HepG2 (cell line): Measurements from ENCODE around the gene EFNA2. TPM values are rescaled to one million over a fixed set of nuclear protein-coding genes. Genes with fewer than 3 reads are reported as not detected.
A peak's percentile ranks its signal among the peaks of the same experiment; 100 is the strongest.

ENCODE experiments used
- ATAC-seq: fragments of 200-7000 bp; cut with Tn5 transposase; 3 replicates; pipeline ENCODE4 v1.9.1; 2020; ENCODE audit warnings: mild to moderate bottlenecking, moderate library complexity
- BruUV-seq: library from RNA; stranded (reverse); fragments of 400-500 nt; replicated peaks from 2 replicates; lab custom pipeline; 2021; lab: Mats Ljungman, UMichigan
- CTCF ChIA-PET: fragments of 300-600 bp; formaldehyde crosslinking; extraction: SDS; loops from one replicate; lab custom pipeline; 2021; ENCODE audit warnings: low total read pairs, inconsistent platforms, low intra/inter-chr PET ratio; lab: Yijun Ruan, JAX
- POLR2A ChIA-PET: fragments of 350-600 bp; sonication (Branson Sonifier 250); formaldehyde crosslinking; loops from one replicate; lab custom pipeline; 2020; ENCODE audit warnings: antibody characterized with exemption, inconsistent platforms; lab: Yijun Ruan, JAX
- DNase-seq: peaks from one replicate; pipeline ENCODE4 v3.0.0-alpha.2; 2015; ENCODE audit warnings: low spot score
- FAIRE-seq: peaks from 3 replicates; lab custom pipeline; 2011; peaks lifted over from hg19 to GRCh38; lab: Jason Lieb, UNC
- H2AFZ ChIP-seq: one replicate; pipeline ENCODE4 v1.6.1; 2011; ENCODE audit warnings: low read length, inconsistent platforms
- H3K27ac ChIP-seq: fragments of 300-600 bp; 3 replicates; pipeline ENCODE4 v1.8.0; 2011; ENCODE audit warnings: mixed run types, mild to moderate bottlenecking, mixed read lengths, low read length, inconsistent platforms; ENCODE audit not compliant: insufficient read depth; ENCODE audit errors: extremely low read length
- H3K27me3 ChIP-seq, 2 experiments: fragments of 200-600 bp in 1 of 2; 2 replicates in 1 of 2; 3 replicates in 1 of 2; pipeline versions ENCODE4 v1.6.0 to v1.8.0; 2011; ENCODE audit warnings: low read length in 2 of 2, mild to moderate bottlenecking in 2 of 2, moderate library complexity in 2 of 2, inconsistent platforms in 1 of 2; ENCODE audit not compliant: insufficient read depth in 2 of 2, control insufficient read depth in 1 of 2
- H3K36me3 ChIP-seq, 2 experiments: fragments of 200-600 bp in 1 of 2; replicated peaks in 1 of 2; 2 replicates in 1 of 2; 3 replicates in 1 of 2; pipeline versions ENCODE4 v1.5.1 to v1.8.0; 2011; ENCODE audit warnings: low read length in 2 of 2, inconsistent platforms in 1 of 2; ENCODE audit not compliant: insufficient read depth in 2 of 2, control insufficient read depth in 1 of 2
- H3K4me1 ChIP-seq: 2 replicates; pipeline ENCODE4 v1.5.1; 2012; ENCODE audit warnings: low read length, inconsistent platforms; ENCODE audit not compliant: insufficient read depth
- H3K4me2 ChIP-seq: 2 replicates; pipeline ENCODE4 v1.6.0; 2011; ENCODE audit warnings: low read depth, low read length, inconsistent platforms
- H3K4me3 ChIP-seq, 3 experiments: fragments of 200-600 bp in 1 of 3; sonication (generic), shearing (Covaris generic) in 1 of 3; replicated peaks in 1 of 3; 2 replicates each; pipeline ENCODE4 v1.5.1; 2011 to 2016; ENCODE audit warnings: low read length in 3 of 3, inconsistent platforms in 2 of 3, low read depth in 2 of 3, mild to moderate bottlenecking in 2 of 3, control low read depth in 1 of 3, mixed read lengths in 1 of 3; ENCODE audit not compliant: insufficient read depth in 1 of 3
- H3K79me2 ChIP-seq: one replicate; pipeline ENCODE4 v1.6.1; 2011; ENCODE audit warnings: low read length, inconsistent platforms; ENCODE audit not compliant: insufficient read depth
- H3K9ac ChIP-seq: 2 replicates; pipeline ENCODE4 v1.6.0; 2011; ENCODE audit warnings: mild to moderate bottlenecking, low read depth, low read length, inconsistent platforms; ENCODE audit not compliant: insufficient read depth
- H3K9me3 ChIP-seq: 2 replicates; pipeline ENCODE4 v1.5.1; 2012; ENCODE audit warnings: mild to moderate bottlenecking, low read length
- H4K20me1 ChIP-seq: 2 replicates; pipeline ENCODE4 v1.6.0; 2011; ENCODE audit warnings: inconsistent platforms, mild to moderate bottlenecking, low read length, moderate library complexity; ENCODE audit not compliant: insufficient read depth
- ADNP ChIP-seq: sonication (generic); formaldehyde crosslinking; IDR thresholded peaks from 2 replicates; pipeline ENCODE4 v1.4.0; 2020; ENCODE audit warnings: missing genetic modification reagents
- ETV5 ChIP-seq: IDR thresholded peaks from 2 replicates; pipeline ENCODE4 v1.6.1; 2018; ENCODE audit warnings: missing biosample characterization, missing genetic modification reagents, inconsistent platforms, borderline replicate concordance
- HNRNPLL ChIP-seq: fragments of 200-400 bp; formaldehyde crosslinking; IDR thresholded peaks from 2 replicates; pipeline ENCODE4 v1.6.1; 2017; ENCODE audit warnings: mild to moderate bottlenecking, low read depth, low read length; ENCODE audit not compliant: poor library complexity, severe bottlenecking
- MBNL3 ChIP-seq: fragments of 250-450 bp; sonication (Bioruptor Pico); conservative IDR thresholded peaks from 2 replicates; pipeline ENCODE4 v1.8.0; 2022; ENCODE audit warnings: mild to moderate bottlenecking, inconsistent platforms
- MED1 ChIP-seq: sonication (generic); formaldehyde crosslinking; IDR thresholded peaks from 2 replicates; pipeline ENCODE4 v1.4.0; 2020; ENCODE audit warnings: missing genetic modification reagents
- NBN ChIP-seq: fragments of 450-650 bp; conservative IDR thresholded peaks from 2 replicates; pipeline ENCODE4 v1.6.1; 2017
- PHF20 ChIP-seq: sonication (generic); formaldehyde crosslinking; IDR thresholded peaks from 2 replicates; pipeline ENCODE4 v1.5.0; 2020; ENCODE audit warnings: mild to moderate bottlenecking, missing genetic modification reagents
- PRPF4 ChIP-seq: fragments of 200-400 bp; formaldehyde crosslinking; IDR thresholded peaks from 2 replicates; pipeline ENCODE4 v1.6.1; 2016; ENCODE audit warnings: low read length, low read depth; ENCODE audit not compliant: poor library complexity, severe bottlenecking
- RCOR2 ChIP-seq: IDR thresholded peaks from 2 replicates; pipeline ENCODE4 v1.6.1; 2016; ENCODE audit warnings: missing biosample characterization, missing genetic modification reagents
- RFXAP ChIP-seq: sonication (generic); formaldehyde crosslinking; IDR thresholded peaks from 2 replicates; pipeline ENCODE4 v1.4.0; 2020; ENCODE audit warnings: missing genetic modification reagents, borderline replicate concordance
- SOX6 ChIP-seq, 2 experiments: fragments of 450-650 bp in 1 of 2; sonication (generic) in 1 of 2; formaldehyde crosslinking in 1 of 2; IDR thresholded peaks; 2 replicates each; pipeline versions ENCODE4 v1.4.0 to v1.6.1; 2017 to 2020; ENCODE audit warnings: antibody characterized with exemption in 1 of 2, mild to moderate bottlenecking in 1 of 2, missing genetic modification reagents in 1 of 2
- TIGD3 ChIP-seq: sonication (generic); formaldehyde crosslinking; IDR thresholded peaks from 2 replicates; pipeline ENCODE4 v1.5.1; 2020; ENCODE audit warnings: mild to moderate bottlenecking, missing genetic modification reagents, borderline replicate concordance
- ZNF451 ChIP-seq: sonication (generic); formaldehyde crosslinking; IDR thresholded peaks from 2 replicates; pipeline ENCODE4 v1.5.0; 2020; ENCODE audit warnings: mild to moderate bottlenecking, missing genetic modification reagents
- WGBS: methylation state at CpG from one replicate; pipeline ENCODE4 v1.1.6; 2017; ENCODE audit warnings: low lambda C conversion rate; 5-methylcytosine and 5-hydroxymethylcytosine counted together
- in situ Hi-C: cut with HindIII; loops from 2 replicates; pipeline ENCODE4 v1.10.0; 2017; ENCODE audit warnings: low pct_unique_long_range_greater_than_20kb; ENCODE audit not compliant: extremely low pct_ligation_motif_present
- intact Hi-C: fragments of 100-400 bp; cut with micrococcal nuclease; formaldehyde crosslinking; loops from one replicate; pipeline ENCODE4 v1.10.0; 2022; ENCODE audit not compliant: unreplicated experiment
- polyA plus RNA-seq, 8 experiments: library from polyadenylated mRNA; depleted of rRNA in 3 of 8; stranded (reverse) in 7 of 8; unstranded in 1 of 8; fragments of >200 nt; fragmentation: Illumina TruSeq in 4 of 8; extraction: Trizol in 4 of 8; gene quantifications; 2 replicates each; pipeline versions ENCODE4 v1.2.1 to v1.2.3, GENCODE V29; 2011 to 2016; ENCODE audit warnings: low read depth in 4 of 8, missing spikeins in 1 of 8, mixed read lengths in 1 of 8; ENCODE audit not compliant: insufficient read depth in 1 of 8
- total RNA-seq, 5 experiments: library from RNA; depleted of rRNA; stranded (reverse); fragments of >200 nt; fragmentation: Illumina TruSeq; extraction: Trizol; gene quantifications; 2 replicates each; pipeline ENCODE4 v1.2.3, GENCODE V29; 2016; ENCODE audit warnings: low read depth in 1 of 5
- TF ChIP-seq, protein P1 (sequence below): sonication (generic); formaldehyde crosslinking; IDR thresholded peaks from 2 replicates; pipeline ENCODE4 v1.8.1; 2023; ENCODE audit warnings: mild to moderate bottlenecking, inconsistent platforms, moderate library complexity, missing genetic modification reagents, borderline replicate concordance
- TF ChIP-seq, protein P2 (sequence below): sonication (generic); formaldehyde crosslinking; IDR thresholded peaks from 2 replicates; pipeline ENCODE4 v1.4.0; 2020; ENCODE audit warnings: missing genetic modification reagents; ENCODE audit errors: not compliant biosample characterization
- TF ChIP-seq, protein P3 (sequence below): sonication (generic); formaldehyde crosslinking; IDR thresholded peaks from 2 replicates; pipeline ENCODE4 v1.4.0; 2020; ENCODE audit warnings: mild to moderate bottlenecking, missing genetic modification reagents

Gene EFNA2
- total and polyA plus RNA-seq, 2 of the 13 experiments (the other 11 are each of a cell fraction or from before 2014, with no cell fraction given), result 6.0 to 9.9 TPM

DNA sequence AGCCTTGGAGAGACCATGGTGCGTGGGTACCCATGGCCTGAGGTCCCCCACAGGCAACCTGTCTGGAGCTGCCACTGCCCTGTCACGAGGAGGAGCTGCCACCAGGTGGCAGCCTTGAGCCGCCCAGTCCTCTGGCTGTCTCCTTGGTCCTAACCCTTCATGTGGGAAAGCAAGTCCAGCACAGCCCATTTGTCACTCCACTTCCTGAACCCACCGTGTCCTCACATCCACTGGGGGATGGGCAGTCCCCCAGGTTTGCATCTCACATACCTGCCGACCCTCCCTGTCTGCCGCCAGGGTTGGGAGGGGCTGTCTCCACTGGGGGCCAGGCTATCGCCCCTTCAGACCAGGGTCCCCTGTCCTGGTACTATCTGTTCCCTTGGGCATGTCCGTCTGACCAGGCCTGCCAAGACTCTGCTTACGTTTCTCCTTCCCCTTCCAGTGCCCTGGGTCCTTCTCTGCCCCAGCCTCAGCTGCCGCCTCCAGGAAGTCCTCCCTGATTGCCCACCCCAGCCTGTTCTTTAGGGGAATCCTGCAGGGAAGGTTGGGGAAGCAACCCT lies 5.8 kb upstream of the EFNA2 start:
- ChIA-PET POLR2A (interaction anchor here (0.6 to 1.5 kb wide), 5 partner anchors 11 to 102 kb away, joined by 3 to 12 read pairs (median 5); partner anchors contain the start of gene CIRBP), CTCF (interaction anchor here (1.6 to 1.9 kb wide), 3 partner anchors 36 to 93 kb away, joined by 6 to 16 read pairs (median 6); no protein-coding TSS in a partner anchor)
- Histone ChIP-seq H3K4me1 (peaks cover 37% of the 10 kb centered on the region), H3K27ac (no peak overlapping the region), H3K9ac (no peak overlapping the region), H3K4me2 (no peak overlapping the region), H3K9me3 (no peaks in the 10 kb centered on the region), H3K79me2 (peaks cover 4% of the 10 kb centered on the region), H3K36me3 (peaks cover 2 to 12% of the 10 kb centered on the region in 2 experiments; a peak in 3 of 5 replicates), H4K20me1 (no peaks in the 10 kb centered on the region), H3K4me3 (no peak overlapping the region), H3K27me3 (no peaks in the 10 kb centered on the region), H2AFZ (no peak overlapping the region)
- peak; percentile 68 for DNase-seq
- intact Hi-C loops (loop anchor here (1.0 to 2.0 kb wide), 2 partner anchors 35 to 92 kb away; no protein-coding TSS in a partner anchor), in situ Hi-C loops (loop anchor here (5.0 kb wide), 3 partner anchors 37 to 92 kb away; partner anchors contain the start of gene ATP5F1D)
- WGBS, result 57% methylated on average over 5 of the region's 10 CpGs
- ATAC-seq, result peak; percentile 44
- FAIRE-seq, result peak; percentile 91
- no TSS peak for BruUV-seq
- no peak for TF ChIP-seq SOX6 (IDR thresholded peaks at IDR 0.05)
- no peak for TF ChIP-seq SOX6 (CRISPR knock-in tag; IDR thresholded peaks at IDR 0.05)
- TF ChIP-seq, protein P1, sequence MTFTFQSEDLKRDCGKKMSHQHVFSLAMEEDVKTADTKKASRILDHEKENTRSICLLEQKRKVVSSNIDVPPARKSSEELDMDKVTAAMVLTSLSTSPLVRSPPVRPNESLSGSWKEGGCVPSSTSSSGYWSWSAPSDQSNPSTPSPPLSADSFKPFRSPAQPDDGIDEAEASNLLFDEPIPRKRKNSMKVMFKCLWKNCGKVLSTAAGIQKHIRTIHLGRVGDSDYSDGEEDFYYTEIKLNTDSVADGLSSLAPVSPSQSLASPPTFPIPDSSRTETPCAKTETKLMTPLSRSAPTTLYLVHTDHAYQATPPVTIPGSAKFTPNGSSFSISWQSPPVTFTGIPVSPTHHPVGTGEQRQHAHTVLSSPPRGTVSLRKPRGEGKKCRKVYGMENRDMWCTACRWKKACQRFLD, result no peak
- TF ChIP-seq, protein P2, sequence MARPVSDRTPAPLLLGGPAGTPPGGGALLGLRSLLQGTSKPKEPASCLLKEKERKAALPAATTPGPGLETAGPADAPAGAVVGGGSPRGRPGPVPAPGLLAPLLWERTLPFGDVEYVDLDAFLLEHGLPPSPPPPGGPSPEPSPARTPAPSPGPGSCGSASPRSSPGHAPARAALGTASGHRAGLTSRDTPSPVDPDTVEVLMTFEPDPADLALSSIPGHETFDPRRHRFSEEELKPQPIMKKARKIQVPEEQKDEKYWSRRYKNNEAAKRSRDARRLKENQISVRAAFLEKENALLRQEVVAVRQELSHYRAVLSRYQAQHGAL (CRISPR knock-in tag), result no peak
- no peak for TF ChIP-seq MBNL3 (CRISPR knock-in tag)
- TF ChIP-seq MED1 (CRISPR knock-in tag), result peak; percentile 43; the same call in 1 of the 2 replicates
- no peak for TF ChIP-seq ETV5 (CRISPR knock-in tag)
- no peak for TF ChIP-seq HNRNPLL
- no peak for TF ChIP-seq RCOR2
- TF ChIP-seq ZNF451 (CRISPR knock-in tag), result no peak
- TF ChIP-seq NBN, result no peak
- no peak for TF ChIP-seq TIGD3 (CRISPR knock-in tag)
- no peak for TF ChIP-seq PHF20 (CRISPR knock-in tag)
- no peak for TF ChIP-seq PRPF4
- TF ChIP-seq, protein P3, sequence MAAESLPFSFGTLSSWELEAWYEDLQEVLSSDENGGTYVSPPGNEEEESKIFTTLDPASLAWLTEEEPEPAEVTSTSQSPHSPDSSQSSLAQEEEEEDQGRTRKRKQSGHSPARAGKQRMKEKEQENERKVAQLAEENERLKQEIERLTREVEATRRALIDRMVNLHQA (CRISPR knock-in tag), result no peak
- no peak for TF ChIP-seq ADNP (CRISPR knock-in tag)
- TF ChIP-seq RFXAP, result no peak
